ENCODE results near the gene ZFP36L2.

Gene ZFP36L2

GRCh38 chr2:43270461-43270860 is 44.1 kb upstream of the ZFP36L2 start:
- ChIA-PET CTCF (no interaction called here), POLR2A (no interaction called here)
- no peak overlapping the region for H3K4me3 ChIP-seq (ENCODE audit: low read depth, low read length)
- H3K4me1 ChIP-seq (ENCODE audit: control insufficient read depth, insufficient read depth, low read length) = no peaks in the 10 kb centered on the region
- no peaks in the 10 kb centered on the region; a peak in 1 of 3 replicates for H3K36me3 ChIP-seq (ENCODE audit: control insufficient read depth in 2 of 2, insufficient read depth in 1 of 2, low read length in 2 of 2)
- no peak for TF ChIP-seq ZNF362 (tag by site-specific recombination; IDR thresholded peaks at IDR 0.05)
- no peak for TF ChIP-seq GLI4 (tag by site-specific recombination; IDR thresholded peaks at IDR 0.05)
- TF ChIP-seq ZSCAN30 (tag by site-specific recombination; IDR thresholded peaks at IDR 0.05) = no peak
- no peak for TF ChIP-seq GLIS1 (tag by site-specific recombination; IDR thresholded peaks at IDR 0.05)
- TF ChIP-seq ZNF112 (tag by site-specific recombination; IDR thresholded peaks at IDR 0.05) = no peak
- no peak for TF ChIP-seq MYNN (tag by site-specific recombination; IDR thresholded peaks at IDR 0.05; ENCODE audit: borderline replicate concordance)
- TF ChIP-seq ZNF202 (tag by site-specific recombination; IDR thresholded peaks at IDR 0.05; ENCODE audit: borderline replicate concordance) = no peak
- TF ChIP-seq OVOL3 (tag by site-specific recombination; IDR thresholded peaks at IDR 0.05) = no peak
- no peak for TF ChIP-seq ZNF146 (tag by site-specific recombination; IDR thresholded peaks at IDR 0.05)
- TF ChIP-seq ZNF558 (tag by site-specific recombination; IDR thresholded peaks at IDR 0.05) = no peak
- no peak for TF ChIP-seq ZNF776 (tag by site-specific recombination; IDR thresholded peaks at IDR 0.05; ENCODE audit: borderline replicate concordance)
- no peak for TF ChIP-seq SALL2 (tag by site-specific recombination; IDR thresholded peaks at IDR 0.05; ENCODE audit: borderline replicate concordance)
- no peak overlapping the region for H3K27ac ChIP-seq (ENCODE audit: extremely low read depth, low read depth, low read length)
- H3K9me3 ChIP-seq (ENCODE audit: control insufficient read depth, insufficient read depth, low read depth, low read length) = no peaks in the 10 kb centered on the region

- no peaks in the 10 kb centered on the region for H3K9me3 ChIP-seq (ENCODE audit: control insufficient read depth, insufficient read depth, low read depth, low read length)
- no peak overlapping the region for H3K4me3 ChIP-seq (ENCODE audit: low read depth, low read length)
- TF ChIP-seq ZNF426 (tag by site-specific recombination; IDR thresholded peaks at IDR 0.05) = no peak
- TF ChIP-seq EGR2 (tag by site-specific recombination; IDR thresholded peaks at IDR 0.05; ENCODE audit: low read depth) = no peak
- no peak for TF ChIP-seq ZNF629 (tag by site-specific recombination; IDR thresholded peaks at IDR 0.05)
- TF ChIP-seq SETDB1 (IDR thresholded peaks at IDR 0.05; ENCODE audit: insufficient read length, low read length) = no peak
- no peak for TF ChIP-seq CTCF (tag by site-specific recombination; IDR thresholded peaks at IDR 0.05)
- TF ChIP-seq ZNF311 (tag by site-specific recombination; IDR thresholded peaks at IDR 0.05; ENCODE audit: borderline replicate concordance) = no peak
- no peak for TF ChIP-seq ZNF146 (tag by site-specific recombination; IDR thresholded peaks at IDR 0.05)
- TF ChIP-seq ZNF658 (tag by site-specific recombination; IDR thresholded peaks at IDR 0.05) = no peak
- no peak for TF ChIP-seq REPIN1 (tag by site-specific recombination; IDR thresholded peaks at IDR 0.05; ENCODE audit: low read depth)
- TF ChIP-seq ZNF692 (tag by site-specific recombination; IDR thresholded peaks at IDR 0.05) = no peak
- no peak for TF ChIP-seq ZNF366 (tag by site-specific recombination; conservative IDR thresholded peaks at IDR 0.05)
- no peak for TF ChIP-seq ZNF76 (tag by site-specific recombination; IDR thresholded peaks at IDR 0.05; ENCODE audit: borderline replicate concordance, low read depth)
- ChIA-PET CTCF (no interaction called here), POLR2A (no interaction called here)
- H3K4me1 ChIP-seq (ENCODE audit: control insufficient read depth, insufficient read depth, low read length) = no peaks in the 10 kb centered on the region
- no peaks in the 10 kb centered on the region; a peak in 1 of 3 replicates for H3K36me3 ChIP-seq (ENCODE audit: control insufficient read depth in 2 of 2, insufficient read depth in 1 of 2, low read length in 2 of 2)
- H3K27ac ChIP-seq (ENCODE audit: extremely low read depth, low read depth, low read length) = no peak overlapping the region
Observed at GRCh38 chr2:43269706-43270105, 43.3 kb upstream of the ZFP36L2 start.
